NCI-H1436 treated with DMSO at 0.1 percent for 48 hours (cell line): ENCODE results near the gene PHAF1.

Source experiments
- DNase-seq: peaks from one replicate; lab custom pipeline; 2025; lab: John Stamatoyannopoulos, UW

The PHAF1 gene

GRCh38 chr16:67109407-67110135 lies at the start of gene PHAF1:
Gene PHAF1, plus strand, starts transcription at chr16:67109941. Its CDS starts 235 bp downstream, at chr16:67110176.
- DNase-seq = peak; percentile 36

- DNase-seq = no peak
These were observed 46.7 kb upstream of the PHAF1 start for GRCh38 chr16:67063008-67063407.

- DNase-seq = no peak
These were observed 41.5 kb upstream of the PHAF1 start for GRCh38 chr16:67068212-67068753.

GRCh38 chr16:67071476-67072048 lies 38.2 kb upstream of the PHAF1 start:
- no peak for DNase-seq

GRCh38 chr16:67075331-67075730 lies 34.4 kb upstream of the PHAF1 start:
- no peak for DNase-seq

- no peak for DNase-seq
These were observed 31.9 kb upstream of the PHAF1 start for GRCh38 chr16:67077871-67078270.

GRCh38 chr16:67082100-67082499 lies 27.6 kb upstream of the PHAF1 start:
- DNase-seq = no peak

- DNase-seq = no peak
These were observed 26.9 kb upstream of the PHAF1 start for GRCh38 chr16:67082891-67083290.

GRCh38 chr16:67084345-67085028 lies 25.3 kb upstream of the PHAF1 start:
- DNase-seq = no peak

- no peak for DNase-seq
These were observed 22.9 kb upstream of the PHAF1 start for GRCh38 chr16:67086822-67087221.

GRCh38 chr16:67087291-67087690 lies 22.4 kb upstream of the PHAF1 start:
- DNase-seq = no peak

- peak; percentile 40 for DNase-seq
These were observed 21.9 kb upstream of the PHAF1 start for GRCh38 chr16:67087803-67088202.

GRCh38 chr16:67088551-67088950 lies 21.2 kb upstream of the PHAF1 start:
- no peak for DNase-seq

- DNase-seq = no peak
These were observed 20.6 kb upstream of the PHAF1 start for GRCh38 chr16:67089101-67089500.

GRCh38 chr16:67091906-67092566 lies 17.7 kb upstream of the PHAF1 start:
- no peak for DNase-seq

GRCh38 chr16:67093098-67093726 lies 16.5 kb upstream of the PHAF1 start:
- DNase-seq = no peak

- no peak for DNase-seq
These were observed 11.1 kb upstream of the PHAF1 start for GRCh38 chr16:67098599-67098998.

GRCh38 chr16:67100569-67101310 lies 9.0 kb upstream of the PHAF1 start:
- no peak for DNase-seq

- no peak for DNase-seq
These were observed 8.2 kb upstream of the PHAF1 start for GRCh38 chr16:67101311-67102082.

- no peak for DNase-seq
These were observed 5.7 kb upstream of the PHAF1 start for GRCh38 chr16:67104061-67104460.
